ENCODE measurements around the gene OVCA2. TPM values are rescaled to one million over a fixed set of nuclear protein-coding genes. Genes with fewer than 3 reads are reported as not detected.

Gene OVCA2
- polyA plus RNA-seq, 1 donor (not counting 4 experiments of a cell fraction or from before 2014, with no cell fraction given): 41.2 TPM

DNA sequence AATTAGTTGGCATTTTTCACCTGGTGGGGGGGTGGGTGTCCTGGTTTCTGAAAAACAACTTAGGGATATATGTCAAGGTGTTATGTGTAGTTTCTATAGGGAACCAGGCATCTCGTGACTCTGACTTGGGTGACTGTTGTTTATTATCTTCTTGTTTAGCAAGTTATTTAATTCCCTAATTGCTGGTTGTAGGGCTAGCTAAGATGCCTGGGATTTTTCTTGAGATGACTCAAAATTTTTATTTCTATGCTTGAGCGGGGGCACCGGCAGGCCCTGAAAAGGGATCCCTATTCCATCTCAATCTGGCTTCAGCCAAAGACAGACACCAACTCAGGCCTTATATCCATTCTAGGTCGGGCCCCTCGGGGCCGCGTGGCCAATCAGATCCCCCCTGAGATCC is 8.7 kb upstream of the OVCA2 start:
- DNase-seq (ENCODE audit: low read depth, low spot score) (no peak), FAIRE-seq (no peak)
- no peak overlapping the region for H2AFZ ChIP-seq (ENCODE audit: control insufficient read depth, low read length)
- TF ChIP-seq EZH2 (IDR thresholded peaks at IDR 0.05; ENCODE audit: low read length): no peak
- TF ChIP-seq, protein P1, sequence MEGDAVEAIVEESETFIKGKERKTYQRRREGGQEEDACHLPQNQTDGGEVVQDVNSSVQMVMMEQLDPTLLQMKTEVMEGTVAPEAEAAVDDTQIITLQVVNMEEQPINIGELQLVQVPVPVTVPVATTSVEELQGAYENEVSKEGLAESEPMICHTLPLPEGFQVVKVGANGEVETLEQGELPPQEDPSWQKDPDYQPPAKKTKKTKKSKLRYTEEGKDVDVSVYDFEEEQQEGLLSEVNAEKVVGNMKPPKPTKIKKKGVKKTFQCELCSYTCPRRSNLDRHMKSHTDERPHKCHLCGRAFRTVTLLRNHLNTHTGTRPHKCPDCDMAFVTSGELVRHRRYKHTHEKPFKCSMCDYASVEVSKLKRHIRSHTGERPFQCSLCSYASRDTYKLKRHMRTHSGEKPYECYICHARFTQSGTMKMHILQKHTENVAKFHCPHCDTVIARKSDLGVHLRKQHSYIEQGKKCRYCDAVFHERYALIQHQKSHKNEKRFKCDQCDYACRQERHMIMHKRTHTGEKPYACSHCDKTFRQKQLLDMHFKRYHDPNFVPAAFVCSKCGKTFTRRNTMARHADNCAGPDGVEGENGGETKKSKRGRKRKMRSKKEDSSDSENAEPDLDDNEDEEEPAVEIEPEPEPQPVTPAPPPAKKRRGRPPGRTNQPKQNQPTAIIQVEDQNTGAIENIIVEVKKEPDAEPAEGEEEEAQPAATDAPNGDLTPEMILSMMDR (optimal IDR thresholded peaks at IDR 0.05 in 1 of 3, IDR thresholded peaks at IDR 0.05 in 1 of 3, conservative IDR thresholded peaks at IDR 0.05 in 1 of 3; ENCODE audit: extremely low read depth in 1 of 3, insufficient read depth in 2 of 3, low read length in 3 of 3): no peak
- H3K27me3 ChIP-seq (ENCODE audit: control insufficient read depth, extremely low read depth, insufficient read depth, low read length): no peaks in the 10 kb centered on the region
- H3K9ac ChIP-seq (ENCODE audit: control insufficient read depth, extremely low read depth, insufficient read depth, low read length): no peak overlapping the region
- H3K9me1 ChIP-seq (ENCODE audit: control insufficient read depth, extremely low read depth, insufficient read depth, low read length): no peaks in the 10 kb centered on the region
- dilution Hi-C loops (cut with MboI; ENCODE audit: extremely low pct_ligation_motif_present, low sequenced_read_pairs): no loop called here
- no peaks in the 10 kb centered on the region for H4K20me1 ChIP-seq (ENCODE audit: control insufficient read depth, extremely low read depth, insufficient read depth, low read length)
- peaks cover 6% of the 10 kb centered on the region for H3K4me1 ChIP-seq (ENCODE audit: control insufficient read depth, extremely low read depth, insufficient read depth, low read length)
- H3K27ac ChIP-seq (ENCODE audit: control insufficient read depth, insufficient read depth, low read length): no peak overlapping the region
- H3K79me2 ChIP-seq (ENCODE audit: control insufficient read depth, insufficient read depth, low read length): peaks cover 5% of the 10 kb centered on the region
- H3K36me3 ChIP-seq (ENCODE audit: control insufficient read depth in 2 of 2, extremely low read depth in 1 of 2, insufficient read depth in 2 of 2, low read length in 2 of 2): peaks cover 0 to 1% of the 10 kb centered on the region in 2 experiments
- no peak overlapping the region for H3K4me3 ChIP-seq (ENCODE audit: control insufficient read depth in 2 of 3, extremely low read depth in 1 of 3, insufficient read depth in 2 of 3, low read depth in 1 of 3, low read length in 3 of 3)
- no peak overlapping the region for H3K4me2 ChIP-seq (ENCODE audit: control insufficient read depth, extremely low read depth, insufficient read depth, low read depth, low read length)
- H3K9me3 ChIP-seq (ENCODE audit: control insufficient read depth, low read depth, low read length): no peaks in the 10 kb centered on the region

DNA sequence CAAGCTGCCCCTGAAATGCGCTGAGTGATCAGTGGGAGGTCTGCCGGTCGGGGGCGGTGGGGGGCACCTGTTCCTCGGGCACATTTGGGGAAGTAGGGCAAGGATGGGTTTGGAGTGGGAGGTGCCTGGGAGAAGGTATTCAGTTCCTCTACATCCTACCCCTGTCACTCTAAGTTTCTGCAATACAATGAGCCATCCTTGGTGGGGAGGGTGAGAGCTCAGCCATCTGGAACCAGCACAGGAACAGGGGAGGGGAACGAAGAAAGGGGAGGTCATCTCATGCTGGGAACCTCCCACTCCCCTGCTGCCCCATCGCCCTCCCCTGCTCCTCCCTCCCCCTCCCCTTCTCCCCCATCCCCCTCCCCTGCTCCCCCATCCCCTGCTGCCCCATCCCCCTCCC is 7.7 kb upstream of the OVCA2 start:
- dilution Hi-C loops (cut with MboI; ENCODE audit: extremely low pct_ligation_motif_present, low sequenced_read_pairs): no loop called here
- FAIRE-seq (no peak), DNase-seq (ENCODE audit: low read depth, low spot score) (no peak)
- H3K4me2 ChIP-seq (ENCODE audit: control insufficient read depth, extremely low read depth, insufficient read depth, low read depth, low read length): no peak overlapping the region
- no peak overlapping the region for H3K27ac ChIP-seq (ENCODE audit: control insufficient read depth, insufficient read depth, low read length)
- no peaks in the 10 kb centered on the region for H3K9me3 ChIP-seq (ENCODE audit: control insufficient read depth, low read depth, low read length)
- no peak overlapping the region for H3K9ac ChIP-seq (ENCODE audit: control insufficient read depth, extremely low read depth, insufficient read depth, low read length)
- H3K4me3 ChIP-seq (ENCODE audit: control insufficient read depth in 2 of 3, extremely low read depth in 1 of 3, insufficient read depth in 2 of 3, low read depth in 1 of 3, low read length in 3 of 3): no peak overlapping the region
- H2AFZ ChIP-seq (ENCODE audit: control insufficient read depth, low read length): no peak overlapping the region
- peaks cover 5% of the 10 kb centered on the region for H3K79me2 ChIP-seq (ENCODE audit: control insufficient read depth, insufficient read depth, low read length)
- H3K27me3 ChIP-seq (ENCODE audit: control insufficient read depth, extremely low read depth, insufficient read depth, low read length): no peaks in the 10 kb centered on the region
- H3K4me1 ChIP-seq (ENCODE audit: control insufficient read depth, extremely low read depth, insufficient read depth, low read length): peaks cover 6% of the 10 kb centered on the region
- no peak for TF ChIP-seq EZH2 (IDR thresholded peaks at IDR 0.05; ENCODE audit: low read length)
- TF ChIP-seq, protein P1 (optimal IDR thresholded peaks at IDR 0.05 in 1 of 3, IDR thresholded peaks at IDR 0.05 in 1 of 3, conservative IDR thresholded peaks at IDR 0.05 in 1 of 3; ENCODE audit: extremely low read depth in 1 of 3, insufficient read depth in 2 of 3, low read length in 3 of 3): no peak
- H3K9me1 ChIP-seq (ENCODE audit: control insufficient read depth, extremely low read depth, insufficient read depth, low read length): no peaks in the 10 kb centered on the region
- peaks cover 0 to 1% of the 10 kb centered on the region in 2 experiments for H3K36me3 ChIP-seq (ENCODE audit: control insufficient read depth in 2 of 2, extremely low read depth in 1 of 2, insufficient read depth in 2 of 2, low read length in 2 of 2)
- H4K20me1 ChIP-seq (ENCODE audit: control insufficient read depth, extremely low read depth, insufficient read depth, low read length): no peaks in the 10 kb centered on the region

All from keratinocyte (primary cell).